Coronary artery (tissue), 2 donors: Measurements from ENCODE around the gene CBARP.

Experiments used
- DNase-seq: peaks from one replicate; pipeline ENCODE4 v3.0.0-alpha.2; 2017; ENCODE audit warnings: low spot score
- H3K27ac ChIP-seq, 2 donors: fragments of 200-600 bp; sonication (generic); one replicate each; pipeline ENCODE4 v1.5.1; 2016 to 2019
- H3K4me3 ChIP-seq: fragments of 200-600 bp; sonication (generic); 2 replicates; pipeline ENCODE4 v1.5.1; 2016; ENCODE audit warnings: mild to moderate bottlenecking, moderate library complexity
- CTCF ChIP-seq: fragments of 200-600 bp; sonication (generic); IDR thresholded peaks from one replicate; pipeline ENCODE4 v1.5.1; 2019; ENCODE audit warnings: antibody characterized with exemption

Gene CBARP

GRCh38 chr19:1233115-1233667 lies 4.6 kb downstream of the CBARP start:
- no peak for TF ChIP-seq CTCF
- Histone ChIP-seq H3K27ac (peak overlapping the region in 1 of 2 donors; percentile 65), H3K4me3 (no peak overlapping the region)
- no peak for DNase-seq

- Histone ChIP-seq H3K4me3 (no peak overlapping the region), H3K27ac (peak overlapping the region in 1 of 2 donors; percentile 65)
- DNase-seq, result no peak
- no peak for TF ChIP-seq CTCF
Measured at GRCh38 chr19:1232652-1233072, 5.1 kb downstream of the CBARP start.

- TF ChIP-seq CTCF, result no peak
- Histone ChIP-seq H3K4me3 (no peak overlapping the region), H3K27ac (peak overlapping the region in 1 of 2 donors; percentile 65)
- no peak for DNase-seq
Measured at GRCh38 chr19:1231729-1232637, 5.8 kb downstream of the CBARP start.

GRCh38 chr19:1230783-1231489 lies 6.9 kb downstream of the CBARP start:
- no peak overlapping the region for H3K4me3 ChIP-seq
- no peak for DNase-seq
- H3K27ac ChIP-seq, result no peak overlapping the region
- no peak for TF ChIP-seq CTCF

- TF ChIP-seq CTCF, result no peak
- H3K27ac ChIP-seq, result no peak overlapping the region
- DNase-seq, result no peak
- H3K4me3 ChIP-seq, result no peak overlapping the region
Measured at GRCh38 chr19:1229924-1230782, 7.7 kb downstream of the CBARP start.

GRCh38 chr19:1229056-1229923 lies 8.5 kb downstream of the CBARP start:
- H3K27ac ChIP-seq, result no peak overlapping the region
- no peak for TF ChIP-seq CTCF
- DNase-seq, result no peak
- no peak overlapping the region for H3K4me3 ChIP-seq
